HG03469 (cell line): ENCODE results near the gene TNF.
"Not testable (repeated sequence)": the region's sequence is repeated elsewhere in the genome, so short reads cannot be mapped to it uniquely, and the experiment has no call there.

Experiments
- ATAC-seq: cut with Tn5 transposase; IDR thresholded peaks from one replicate; pipeline ENCODE4 v1.9.1; 2021; ENCODE audit warnings: mild to moderate bottlenecking, moderate library complexity, moderate number of reproducible peaks; ENCODE audit not compliant: unreplicated experiment

The TNF gene

DNA sequence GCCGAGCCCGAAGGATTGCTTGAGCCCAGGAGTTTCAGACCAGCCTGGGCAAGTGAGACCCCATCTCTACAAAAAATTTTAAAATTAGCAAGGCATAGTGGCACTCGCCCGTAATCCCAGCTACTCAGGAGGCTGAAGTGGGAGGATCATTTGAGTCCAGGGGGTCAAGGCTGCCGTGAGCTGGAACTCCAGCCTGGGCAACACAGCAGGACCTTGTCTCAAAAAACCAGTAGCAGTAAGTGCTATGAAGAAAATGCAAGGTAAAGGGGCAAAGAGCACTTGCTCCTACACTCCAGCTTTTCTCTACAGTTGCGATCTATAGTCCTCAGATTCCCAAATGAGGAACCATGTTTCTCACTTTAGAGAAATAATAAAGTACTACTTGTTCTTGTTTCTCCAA is 31.7 kb upstream of the TNF start:
- no peak for ATAC-seq

DNA sequence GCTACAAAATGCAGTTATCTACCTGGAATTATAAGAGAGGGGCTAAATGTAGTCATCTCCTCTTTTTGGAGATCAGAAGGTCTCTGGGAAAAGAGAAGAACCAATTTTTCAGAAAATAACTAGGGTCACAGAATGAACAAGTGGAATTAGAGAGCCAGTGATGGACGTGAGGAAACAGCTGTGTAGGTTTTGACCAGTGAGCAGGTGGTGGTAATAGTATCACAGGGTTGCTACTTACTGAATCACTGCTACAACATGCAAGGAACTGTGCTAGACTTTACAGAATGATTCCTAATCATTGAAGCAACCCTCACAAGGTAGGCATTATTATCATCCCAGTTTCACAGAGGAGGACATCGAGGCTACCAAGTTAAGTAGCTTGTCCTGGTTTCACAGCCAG is 30.7 kb upstream of the TNF start:
- ATAC-seq: no peak

DNA sequence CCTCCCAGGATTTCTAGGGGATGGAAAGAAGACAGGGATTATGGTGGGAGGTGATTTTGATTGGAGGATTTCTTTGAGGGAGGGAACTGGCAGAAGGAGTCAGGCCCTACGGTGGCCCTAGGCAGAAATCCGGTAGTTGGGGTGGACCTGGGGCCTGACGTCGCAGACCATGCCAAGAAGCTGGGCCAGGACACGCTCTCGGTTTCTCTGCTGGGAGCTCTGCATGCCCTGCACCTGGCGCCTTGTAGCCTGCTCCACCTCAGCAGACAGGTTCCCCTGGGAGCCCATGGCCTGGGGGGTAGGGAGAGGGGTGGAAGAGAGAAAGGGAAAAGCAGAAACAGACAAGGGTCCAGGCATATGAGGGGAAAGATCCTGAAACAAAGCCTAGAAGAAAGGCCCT is 30.1 kb upstream of the TNF start:
- no peak for ATAC-seq

DNA sequence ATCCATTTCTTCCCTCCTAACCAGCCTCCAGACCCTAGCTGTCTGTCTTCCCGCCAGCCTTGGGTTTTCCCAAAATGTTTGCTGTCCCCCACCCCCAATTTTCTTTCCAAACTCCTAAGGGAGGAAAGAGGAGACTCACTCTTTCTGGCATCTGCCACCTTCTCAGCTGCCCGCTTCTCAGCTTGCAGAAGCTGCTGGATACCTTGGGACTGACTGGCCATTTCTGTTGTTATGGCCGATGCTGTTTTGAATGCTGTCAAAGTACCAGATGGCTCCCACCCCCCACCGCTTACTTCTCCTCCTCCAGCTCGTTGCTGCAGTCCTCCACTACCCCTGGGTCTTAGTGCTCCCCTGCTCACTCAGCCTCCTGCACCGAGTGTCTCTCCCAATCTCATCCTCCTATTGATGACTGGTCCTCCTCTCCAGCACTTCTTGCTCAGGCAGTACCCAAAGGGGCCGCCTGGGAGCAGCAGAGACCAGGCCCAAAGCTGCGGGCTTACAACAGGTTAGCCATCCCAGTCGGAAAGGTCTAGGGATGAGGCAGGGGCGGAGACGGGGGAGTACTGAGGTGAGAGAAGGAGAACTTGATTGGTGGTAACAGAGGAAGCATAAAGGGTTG is 28.9 kb upstream of the TNF start, which contains the start of gene ATP6V1G2:
Gene ATP6V1G2, minus strand, starts transcription at position 270 of the 619 bp plus-strand sequence. Its CDS starts 49 bp downstream, at position 221.
- peak; percentile 30 for ATAC-seq

DNA sequence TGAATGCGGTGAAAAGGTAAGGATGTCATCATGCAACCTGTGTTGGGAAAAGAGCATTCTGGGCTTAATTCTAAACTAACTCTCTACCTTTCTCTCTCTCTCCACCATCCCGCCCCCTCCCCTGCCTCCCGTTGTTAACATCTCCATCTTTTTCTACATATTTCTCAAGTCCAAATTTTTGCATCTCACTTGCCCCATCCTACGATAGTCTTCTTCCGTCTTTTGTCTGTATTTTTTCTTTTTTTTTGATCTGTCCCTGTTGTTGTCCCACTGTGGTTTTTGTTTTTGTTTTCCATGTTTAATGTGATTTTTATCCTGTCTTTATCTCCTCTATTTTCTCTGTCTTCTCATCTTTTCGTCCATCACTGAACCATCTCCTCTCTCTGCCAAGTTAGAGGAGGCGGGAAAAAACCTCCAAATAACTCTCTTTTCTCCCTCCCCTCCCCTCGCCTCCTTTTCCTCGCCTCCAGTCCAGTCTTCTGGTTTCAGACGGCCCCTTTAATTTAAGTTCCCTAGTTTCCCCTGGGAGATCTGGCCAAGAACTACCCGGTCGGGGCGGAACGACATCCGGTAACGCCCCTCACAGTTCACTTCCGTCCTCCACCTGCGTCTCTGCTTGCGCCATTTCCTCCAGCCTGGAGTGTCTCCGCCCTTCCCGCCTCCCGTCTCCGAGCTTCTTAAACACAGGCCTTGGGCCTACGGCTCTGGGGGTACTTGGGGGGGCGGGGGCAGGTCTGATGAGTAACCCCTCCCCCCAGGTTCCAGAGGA is 28.2 kb upstream of the TNF start, which contains the start of gene NFKBIL1:
Gene NFKBIL1, plus strand, starts transcription at position 651 of the 769 bp plus-strand sequence. Its CDS starts 87 bp downstream, at position 738.
- peak; percentile 38 for ATAC-seq

DNA sequence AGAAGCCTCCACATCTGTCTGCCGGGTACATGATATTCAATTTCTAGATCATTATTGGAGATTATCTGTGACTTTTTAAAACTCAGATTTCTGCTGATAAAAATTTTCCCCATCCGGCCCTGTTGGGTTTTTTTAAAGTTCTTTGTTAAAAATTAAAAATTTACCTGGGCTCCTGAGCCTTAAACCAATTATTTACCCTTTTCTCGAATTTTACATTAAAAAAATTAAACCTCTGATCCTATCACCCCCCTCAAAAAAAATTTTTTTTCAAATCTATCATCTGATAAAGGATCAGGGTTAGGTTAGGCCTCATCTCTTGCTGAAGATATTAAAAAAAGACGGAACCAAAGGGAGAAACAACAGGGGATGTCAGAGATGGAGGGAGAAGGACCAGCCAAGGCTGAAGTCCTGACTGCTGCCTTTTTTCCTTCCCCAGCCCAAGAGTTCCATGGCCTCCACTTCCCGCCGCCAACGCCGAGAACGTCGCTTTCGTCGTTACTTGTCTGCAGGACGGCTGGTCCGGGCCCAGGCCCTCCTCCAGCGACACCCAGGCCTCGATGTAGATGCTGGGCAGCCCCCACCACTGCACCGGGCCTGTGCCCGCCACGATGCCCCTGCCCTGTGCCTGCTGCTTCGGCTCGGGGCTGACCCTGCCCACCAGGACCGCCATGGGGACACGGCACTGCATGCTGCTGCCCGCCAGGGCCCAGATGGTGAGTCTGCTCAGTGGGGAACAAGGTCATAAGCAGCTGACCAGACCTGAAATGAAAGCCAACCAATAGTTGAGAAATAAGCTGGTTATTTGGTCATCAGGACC is 27.4 kb upstream of the TNF start:
- ATAC-seq: no peak

DNA sequence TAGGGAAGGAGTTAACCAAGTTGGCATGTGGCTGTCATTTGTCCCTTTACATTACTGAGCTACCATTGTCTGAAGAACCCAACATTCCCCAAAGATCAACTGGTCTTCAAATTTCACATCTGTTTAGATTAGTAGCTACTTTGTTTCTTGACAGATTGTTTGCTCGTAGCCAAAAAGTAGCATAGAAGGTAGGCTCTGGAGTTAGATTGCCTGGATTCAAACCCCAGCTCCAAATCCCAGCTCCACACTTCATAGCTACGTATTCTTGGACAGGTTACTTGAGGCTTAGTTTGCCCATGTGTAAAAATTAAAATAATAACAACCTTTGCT is 26.9 kb upstream of the TNF start:
- no peak for ATAC-seq

DNA sequence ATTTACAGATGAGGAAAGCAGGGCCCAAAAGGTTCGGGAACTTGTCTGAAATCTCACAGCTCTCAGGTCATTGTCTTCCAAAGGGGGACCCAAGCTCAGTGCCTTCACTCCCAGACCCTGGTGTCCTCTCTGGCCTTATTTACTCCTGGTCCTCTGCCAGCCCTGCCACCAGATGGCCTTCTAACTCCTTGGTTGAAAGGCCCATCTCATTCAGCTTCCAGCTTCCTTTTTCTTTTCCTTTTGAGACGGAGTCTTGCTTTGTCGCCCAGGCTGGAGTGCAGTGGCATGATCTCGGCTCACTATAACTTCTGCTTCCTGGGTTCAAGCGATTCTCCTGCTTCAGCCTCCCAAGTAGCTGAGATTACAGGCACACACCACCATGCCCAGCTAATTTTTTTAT is 24.0 kb upstream of the TNF start:
- ATAC-seq: not testable (repeated sequence)

DNA sequence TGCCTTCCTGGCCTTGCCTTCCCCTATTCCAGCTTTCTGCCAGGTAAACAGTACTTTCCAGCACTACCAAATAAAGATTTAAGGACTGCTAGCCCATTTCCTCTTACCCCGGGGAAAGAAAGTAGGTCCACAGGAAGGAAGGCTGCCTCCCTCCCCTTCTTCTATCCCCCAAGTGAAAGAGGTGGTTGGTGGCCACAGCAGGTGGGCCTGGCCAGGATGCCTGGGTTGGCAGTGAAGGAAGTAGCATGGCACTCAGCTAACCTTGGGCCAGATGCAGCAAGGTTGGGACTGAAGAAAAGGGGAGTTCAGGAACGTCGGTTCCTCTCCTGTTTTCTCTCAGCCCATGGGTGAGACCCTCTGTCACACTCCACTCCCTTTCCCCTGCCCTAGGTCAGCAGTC is 19.1 kb upstream of the TNF start:
- ATAC-seq: no peak

DNA sequence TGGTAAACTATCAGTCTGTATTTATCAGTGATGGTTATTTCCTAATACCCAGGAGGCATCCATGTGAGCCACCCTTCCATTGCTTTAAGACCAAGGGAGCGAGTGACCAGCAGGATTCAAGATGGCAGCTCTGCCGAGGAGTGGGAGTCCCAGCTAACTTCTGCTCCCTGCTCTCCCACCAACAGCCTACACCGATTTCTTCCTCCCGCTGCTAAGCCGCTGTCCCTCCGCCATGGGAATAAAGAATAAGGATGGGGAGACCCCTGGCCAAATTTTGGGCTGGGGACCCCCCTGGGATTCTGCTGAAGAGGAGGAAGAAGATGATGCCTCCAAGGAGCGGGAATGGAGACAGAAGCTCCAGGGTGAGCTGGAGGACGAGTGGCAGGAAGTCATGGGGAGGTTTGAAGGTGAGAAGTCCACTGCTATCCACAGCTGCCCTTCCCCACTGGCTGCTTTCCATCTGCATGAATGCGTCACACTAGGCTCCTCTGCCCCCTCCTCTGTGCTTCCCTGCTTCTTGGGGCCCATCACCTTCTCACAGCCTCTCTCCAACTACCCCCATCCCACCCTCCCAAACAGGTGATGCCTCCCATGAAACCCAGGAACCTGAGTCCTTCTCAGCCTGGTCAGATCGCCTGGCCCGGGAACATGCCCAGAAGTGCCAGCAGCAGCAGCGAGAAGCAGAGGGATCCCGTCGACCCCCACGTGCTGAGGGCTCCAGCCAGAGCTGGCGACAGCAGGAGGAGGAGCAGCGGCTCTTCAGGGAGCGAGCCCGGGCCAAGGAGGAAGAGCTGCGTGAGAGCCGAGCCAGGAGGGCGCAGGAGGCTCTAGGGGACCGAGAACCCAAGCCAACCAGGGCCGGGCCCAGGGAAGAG is 17.7 kb upstream of the TNF start:
- ATAC-seq: no peak

DNA sequence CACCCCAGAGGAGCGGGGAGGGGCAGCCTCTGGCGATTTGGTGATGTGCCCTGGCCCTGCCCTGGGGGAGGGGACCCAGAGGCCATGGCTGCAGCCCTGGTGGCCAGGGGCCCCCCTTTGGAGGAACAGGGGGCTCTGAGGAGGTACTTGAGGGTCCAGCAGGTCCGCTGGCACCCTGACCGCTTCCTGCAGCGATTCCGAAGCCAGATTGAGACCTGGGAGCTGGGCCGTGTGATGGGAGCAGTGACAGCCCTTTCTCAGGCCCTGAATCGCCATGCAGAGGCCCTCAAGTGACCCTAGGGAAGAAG is 17.1 kb upstream of the TNF start:
- ATAC-seq: no peak

DNA sequence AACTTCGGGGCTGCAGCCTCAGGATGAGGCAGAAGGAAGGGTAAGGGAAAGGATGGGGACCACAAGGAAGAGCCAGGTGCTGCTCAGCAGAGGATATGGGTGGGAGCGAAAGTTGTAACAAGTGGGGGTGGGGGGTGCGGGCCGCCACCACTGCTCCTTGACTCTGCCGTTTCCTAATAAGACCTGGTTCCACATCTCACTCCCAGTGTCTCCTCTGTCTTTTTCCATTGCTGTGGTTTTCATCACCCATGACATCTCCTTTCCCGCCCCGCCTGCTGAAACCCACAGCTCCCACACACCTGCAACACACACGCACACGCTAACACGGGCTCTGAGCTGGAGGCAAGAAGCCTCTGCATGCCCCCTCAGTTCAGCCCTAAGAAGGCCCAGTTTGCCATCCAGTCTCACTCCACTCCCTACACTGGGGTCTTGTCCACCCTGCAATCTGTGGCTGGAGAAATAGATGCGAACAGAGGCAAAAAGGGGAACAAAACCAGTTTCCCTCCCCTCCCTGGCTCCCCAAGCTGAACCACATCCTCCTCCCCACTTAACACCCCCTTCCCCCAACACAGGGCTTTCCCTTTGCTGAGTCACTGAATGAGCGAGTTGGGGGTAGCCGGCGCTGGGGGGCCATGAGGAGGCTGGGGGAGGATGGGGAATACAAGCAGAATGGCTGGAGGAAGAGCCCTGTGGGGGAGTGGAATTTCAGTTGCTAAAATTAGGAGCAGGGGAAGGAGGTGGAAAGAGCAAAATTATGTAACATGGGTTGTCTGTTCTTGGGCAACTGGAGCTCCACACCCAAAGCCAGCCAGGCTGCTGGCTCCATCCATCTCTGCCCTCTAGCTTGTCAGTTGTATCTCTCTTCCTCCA is 16.5 kb upstream of the TNF start:
- no peak for ATAC-seq

DNA sequence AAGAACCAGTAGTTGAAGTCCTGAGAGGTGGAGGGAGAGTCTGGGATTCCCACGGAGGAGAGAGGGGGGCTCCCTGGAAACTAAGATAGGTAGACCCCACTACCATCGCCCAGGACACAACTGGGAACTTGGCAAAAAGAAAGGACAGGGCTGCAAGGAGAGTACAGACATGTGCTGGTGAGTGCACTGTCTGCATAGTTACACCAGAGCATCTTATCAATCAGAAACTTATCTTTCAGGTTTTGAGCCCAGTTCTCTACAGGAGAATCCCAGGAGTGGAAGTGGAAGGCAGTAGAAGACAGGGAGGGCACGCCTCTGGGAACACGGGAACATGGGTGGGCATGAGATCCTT is 15.8 kb upstream of the TNF start:
- no peak for ATAC-seq

DNA sequence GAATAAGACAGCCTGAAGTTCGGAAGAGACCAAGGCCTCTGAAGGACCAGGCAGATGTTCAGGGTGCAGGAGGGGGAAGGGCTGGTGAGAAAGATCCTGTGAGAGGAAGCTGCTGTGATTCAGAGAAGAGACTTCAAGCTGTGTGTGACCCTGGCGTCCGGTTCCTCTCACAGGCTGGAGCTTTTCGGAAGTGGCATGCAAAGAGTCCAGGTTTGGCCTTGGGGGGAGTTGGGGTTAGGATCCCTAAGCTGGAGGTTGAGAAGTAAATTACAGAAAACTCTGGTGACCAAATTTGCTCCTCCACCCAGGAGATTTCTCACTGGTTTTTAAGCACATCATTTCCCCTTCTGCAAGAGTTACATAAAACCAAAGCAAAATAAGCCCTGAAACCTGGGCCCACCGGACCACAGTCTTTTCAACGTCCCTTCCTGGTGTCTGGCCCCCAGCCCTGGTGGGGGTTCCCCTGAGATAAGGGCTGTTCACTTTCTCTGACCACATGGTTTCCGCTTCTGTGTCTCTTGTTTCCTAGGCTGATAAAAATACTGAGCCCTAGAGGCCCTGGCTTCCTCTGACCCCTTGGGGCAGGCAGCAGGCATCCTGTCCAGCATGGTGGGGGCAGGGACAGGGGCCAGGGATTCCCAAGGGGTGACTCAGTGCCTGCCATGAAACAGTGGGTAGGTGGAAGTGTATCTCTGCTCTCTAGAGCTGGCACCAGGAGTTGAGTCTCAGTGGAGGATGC is 15.2 kb upstream of the TNF start:
- peak; percentile 36 for ATAC-seq

DNA sequence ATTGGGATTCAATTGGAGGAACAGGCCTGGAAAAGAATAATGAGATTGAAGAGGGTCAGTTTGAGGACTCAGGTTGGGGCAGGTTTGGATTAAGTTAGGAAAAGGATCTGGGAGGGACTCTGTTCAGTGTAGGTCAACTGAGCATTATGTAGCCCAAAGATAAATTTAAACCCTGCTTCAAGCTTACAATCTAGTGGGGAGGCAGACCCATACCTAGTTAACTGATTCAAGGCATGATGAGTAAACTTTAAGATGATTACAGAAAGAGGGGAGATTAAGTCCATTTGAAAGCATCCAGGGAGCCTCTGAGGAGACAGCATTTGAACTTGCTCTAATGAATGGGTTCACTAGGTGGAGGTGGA is 14.7 kb upstream of the TNF start:
- ATAC-seq: no peak

DNA sequence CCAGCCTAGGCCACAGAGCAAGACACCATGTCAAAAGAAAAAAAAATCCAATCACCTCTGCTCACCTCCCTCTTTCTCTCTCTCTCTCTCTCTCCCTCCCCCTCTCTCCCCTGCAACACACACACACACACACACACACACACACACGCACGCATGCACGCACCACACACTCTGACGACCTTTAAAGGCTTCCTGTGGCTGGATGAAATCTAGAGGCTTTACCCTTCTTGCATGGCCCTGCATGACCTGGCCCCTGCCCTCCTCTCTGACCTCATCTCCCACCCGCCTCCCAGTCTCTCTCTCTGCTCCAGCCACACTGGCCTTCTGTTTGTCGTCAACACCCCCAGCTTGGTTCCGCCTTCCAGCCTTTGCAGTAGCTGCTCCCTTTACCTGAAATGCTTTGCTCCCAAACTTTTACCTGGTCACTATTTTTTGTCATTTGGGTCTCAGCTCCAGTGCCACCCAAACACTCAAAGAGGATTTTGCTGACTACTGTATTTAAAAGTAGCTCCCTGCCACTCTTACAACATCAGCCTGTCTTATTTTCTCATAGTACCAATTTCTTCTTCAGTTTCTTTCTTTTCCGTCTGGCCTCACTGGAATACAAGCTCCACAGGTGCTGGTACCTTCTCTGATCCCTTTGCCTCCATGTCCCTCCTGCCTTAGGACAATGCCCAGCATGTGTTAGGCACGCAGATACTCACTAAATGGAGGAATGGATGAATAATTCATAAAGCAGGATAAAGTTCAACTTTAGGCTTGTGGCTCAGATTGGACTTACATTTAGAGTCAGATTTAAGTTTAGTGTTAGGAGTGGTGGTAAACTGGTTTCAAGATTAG is 7.6 kb upstream of the TNF start:
- ATAC-seq: no peak

DNA sequence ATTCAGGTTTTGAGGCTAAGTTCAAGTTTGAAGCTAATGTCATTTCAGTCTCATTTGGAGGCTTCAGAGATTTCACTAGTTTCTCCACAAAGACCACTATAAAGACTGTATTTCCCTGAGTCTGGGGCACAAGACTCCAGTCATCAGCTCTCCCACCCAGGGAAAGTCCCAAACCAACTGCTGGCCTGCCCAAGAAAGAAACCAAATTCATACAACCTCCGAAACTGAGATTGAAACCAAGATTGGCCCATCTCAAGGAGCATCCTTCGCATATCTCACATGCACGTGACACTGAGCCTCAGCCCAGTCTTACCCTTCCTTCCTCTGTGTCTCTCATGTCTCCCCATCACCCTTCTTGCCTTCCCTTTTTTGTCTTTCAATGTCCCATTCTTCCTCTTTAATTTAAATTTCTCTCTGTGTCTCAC is 6.8 kb upstream of the TNF start:
- peak; percentile 53 for ATAC-seq

DNA sequence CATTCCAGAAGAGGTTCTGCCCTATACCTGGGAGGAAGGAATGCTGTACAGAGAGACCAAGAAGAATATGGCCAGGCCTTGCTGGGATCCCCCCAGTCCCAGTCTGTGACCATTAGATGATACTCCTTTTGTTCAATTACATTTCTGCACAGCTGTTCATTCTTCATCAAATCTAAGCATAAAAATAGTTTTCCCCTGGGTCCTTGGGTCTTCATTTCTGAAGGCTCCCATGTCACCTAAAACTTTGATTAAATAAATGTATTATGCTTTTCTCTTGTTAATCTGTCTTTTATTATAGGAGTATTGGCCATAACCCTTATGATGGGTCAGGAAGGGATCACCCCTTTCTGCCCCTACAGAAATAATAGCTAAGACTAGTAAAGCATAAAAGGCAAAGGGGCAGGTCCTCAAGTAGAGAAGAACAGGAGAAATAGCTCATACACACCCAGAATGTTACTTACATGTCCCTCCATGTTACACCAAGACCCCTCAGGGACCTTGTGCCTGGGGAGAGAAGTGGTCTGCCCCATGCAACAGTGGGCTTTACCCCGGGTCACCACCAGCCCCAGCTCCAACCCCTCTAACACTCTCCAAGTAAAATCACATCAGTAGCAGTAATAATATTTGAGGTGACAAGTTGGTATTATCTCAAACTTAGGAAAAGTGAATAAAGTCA is 5.4 kb upstream of the TNF start:
- no peak for ATAC-seq
